ENCODE measurements around the gene ALG1L2.
"Not testable (repeated sequence)": the region's sequence is repeated elsewhere in the genome, so short reads cannot be mapped to it uniquely, and the experiment has no call there.

ALG1L2 gene

DNA sequence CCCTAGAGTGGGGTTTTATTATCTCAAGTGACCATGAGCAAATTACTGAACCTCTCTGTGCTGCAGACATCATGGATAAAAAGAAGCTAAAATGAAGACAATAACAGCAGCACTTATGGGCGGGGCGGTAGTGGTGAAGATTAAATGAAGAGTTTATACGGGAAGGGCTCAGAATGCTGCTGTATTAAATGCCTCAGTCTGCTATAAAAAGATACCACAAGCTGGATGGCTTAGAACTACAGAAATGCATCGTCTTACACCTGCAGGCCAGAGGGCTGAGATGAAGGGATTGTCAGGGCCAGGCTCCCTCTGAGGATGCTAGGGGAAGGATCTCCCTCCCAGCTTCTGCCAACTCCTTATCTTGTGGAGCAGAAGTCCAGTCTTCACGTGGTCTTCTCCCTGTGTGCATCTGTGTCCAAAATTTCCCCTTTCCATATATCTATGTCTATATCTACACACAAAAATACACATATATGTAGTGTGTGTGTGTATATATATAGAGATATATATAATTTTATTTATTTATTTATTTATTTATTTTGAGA is 2.9 kb downstream of the ALG1L2 start:
- H3K27ac Mint-ChIP-seq = no peak overlapping the region
- no peak overlapping the region for H3K4me3 Mint-ChIP-seq
- H3K27me3 Mint-ChIP-seq (ENCODE audit: low read depth) = peaks cover 6% of the 10 kb centered on the region
- H3K9me3 Mint-ChIP-seq = no peaks in the 10 kb centered on the region
- no peaks in the 10 kb centered on the region for H3K36me3 Mint-ChIP-seq (ENCODE audit: low read depth)
- peaks cover 6% of the 10 kb centered on the region for H3K4me1 Mint-ChIP-seq (ENCODE audit: low read depth)

DNA sequence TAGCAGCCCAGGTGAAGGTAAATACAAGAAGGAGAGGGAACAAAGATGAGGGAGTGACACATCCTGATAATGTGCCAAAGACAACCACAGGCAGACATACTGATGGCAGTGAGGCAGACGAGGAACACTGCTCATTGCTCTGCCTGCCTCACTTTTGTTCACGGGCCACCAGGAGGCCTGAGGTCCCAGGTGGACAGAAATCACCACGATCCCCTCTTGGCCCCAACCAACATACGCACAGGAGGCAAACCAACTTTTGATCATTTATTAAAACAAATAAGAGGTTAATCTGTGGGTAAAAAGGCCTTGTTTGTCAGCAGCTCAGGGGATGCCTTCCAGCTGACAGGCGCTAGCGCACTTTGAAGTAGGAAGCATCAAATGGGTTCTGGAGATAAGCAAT is 4.2 kb downstream of the ALG1L2 start:
- Mint-ChIP-seq H3K4me3 (no peak overlapping the region), H3K36me3 (ENCODE audit: low read depth) (no peaks in the 10 kb centered on the region), H3K9me3 (no peaks in the 10 kb centered on the region), H3K4me1 (ENCODE audit: low read depth) (peaks cover 6% of the 10 kb centered on the region), H3K27ac (no peak overlapping the region), H3K27me3 (ENCODE audit: low read depth) (peaks cover 6% of the 10 kb centered on the region)

DNA sequence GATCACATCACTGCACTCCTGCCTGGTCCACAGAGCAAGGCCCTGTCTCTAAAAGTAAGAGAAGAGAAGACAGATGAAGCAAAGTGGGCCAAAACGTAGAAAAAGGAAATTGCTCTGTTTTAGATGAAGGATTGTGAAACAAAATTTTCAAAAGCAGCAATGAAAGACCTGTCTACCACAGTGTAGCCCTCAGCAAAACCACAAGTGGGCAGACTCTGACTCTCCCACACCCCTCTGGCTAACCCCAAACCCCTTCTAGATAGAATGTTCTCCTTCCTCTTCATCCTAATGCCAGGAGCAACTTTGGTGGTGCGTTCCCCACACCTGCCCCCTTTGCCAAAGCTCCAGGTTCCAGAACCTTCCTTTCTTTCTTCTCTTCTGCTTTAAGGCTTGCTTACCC is 5.0 kb downstream of the ALG1L2 start:
- not testable (repeated sequence) for H3K27me3 Mint-ChIP-seq (ENCODE audit: low read depth); H3K27ac Mint-ChIP-seq; H3K4me1 Mint-ChIP-seq (ENCODE audit: low read depth); H3K9me3 Mint-ChIP-seq; H3K36me3 Mint-ChIP-seq (ENCODE audit: low read depth); H3K4me3 Mint-ChIP-seq

DNA sequence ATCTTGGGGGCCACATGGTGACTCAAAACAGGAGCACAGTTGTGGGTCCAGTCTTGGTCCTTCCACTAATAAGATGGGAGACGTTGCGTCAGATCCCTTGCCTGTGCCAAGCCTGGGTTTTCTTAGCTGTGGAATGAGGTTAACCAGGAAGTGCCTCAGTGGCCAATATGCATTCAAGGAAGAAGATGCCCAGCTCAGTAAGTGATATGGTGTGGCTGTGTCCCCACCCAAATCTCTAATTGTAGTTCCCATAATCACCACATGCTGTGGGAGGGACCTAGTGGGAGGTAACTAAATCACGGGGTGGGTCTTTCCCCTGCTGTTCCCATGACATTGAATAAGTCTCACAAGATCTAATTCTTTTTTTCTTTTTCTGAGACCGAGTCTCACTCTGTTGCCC is 6.4 kb downstream of the ALG1L2 start:
- Mint-ChIP-seq H3K27me3 (ENCODE audit: low read depth) (no peaks in the 10 kb centered on the region), H3K4me3 (no peak overlapping the region), H3K9me3 (no peaks in the 10 kb centered on the region), H3K4me1 (ENCODE audit: low read depth) (peaks cover 4% of the 10 kb centered on the region), H3K27ac (no peak overlapping the region), H3K36me3 (ENCODE audit: low read depth) (no peaks in the 10 kb centered on the region)

DNA sequence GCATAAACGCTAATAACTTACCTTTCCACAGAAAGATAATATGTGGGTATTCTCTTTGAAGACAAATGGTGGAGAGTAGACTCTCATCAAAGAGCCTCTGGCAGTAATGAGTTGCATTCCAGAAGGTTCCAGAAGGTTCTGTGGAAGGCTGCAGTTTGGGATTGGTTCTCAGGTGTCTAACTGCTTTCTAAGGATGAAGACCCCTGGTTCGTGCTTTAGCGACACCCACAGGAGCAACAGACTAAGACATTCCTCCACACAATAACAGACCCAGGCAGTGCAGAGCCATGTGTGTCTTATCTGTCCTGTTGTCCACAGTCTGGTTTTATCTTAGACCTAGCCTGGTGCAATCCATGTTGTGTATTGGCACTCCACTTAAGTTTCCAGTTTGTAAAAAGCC is 9.1 kb downstream of the ALG1L2 start:
- not testable (repeated sequence) for H3K36me3 Mint-ChIP-seq (ENCODE audit: low read depth); H3K27me3 Mint-ChIP-seq (ENCODE audit: low read depth); H3K4me3 Mint-ChIP-seq; H3K27ac Mint-ChIP-seq; H3K9me3 Mint-ChIP-seq
- peaks cover 22% of the 10 kb centered on the region for H3K4me1 Mint-ChIP-seq (ENCODE audit: low read depth)

- H3K36me3 Mint-ChIP-seq (ENCODE audit: low read depth) = no peaks in the 10 kb centered on the region
- no peak overlapping the region for H3K4me3 Mint-ChIP-seq
- peaks cover 22% of the 10 kb centered on the region for H3K4me1 Mint-ChIP-seq (ENCODE audit: low read depth)
- H3K27ac Mint-ChIP-seq = no peak overlapping the region
- no peaks in the 10 kb centered on the region for H3K27me3 Mint-ChIP-seq (ENCODE audit: low read depth)
- H3K9me3 Mint-ChIP-seq = no peaks in the 10 kb centered on the region
Measured at GRCh38 chr3:130091958-130092357, 10.3 kb downstream of the ALG1L2 start.

- peak overlapping the region; percentile 75 for H3K27ac Mint-ChIP-seq
- H3K36me3 Mint-ChIP-seq (ENCODE audit: low read depth) = no peaks in the 10 kb centered on the region
- H3K27me3 Mint-ChIP-seq (ENCODE audit: low read depth) = no peaks in the 10 kb centered on the region
- H3K9me3 Mint-ChIP-seq = no peaks in the 10 kb centered on the region
- peak overlapping the region; percentile 23 for H3K4me3 Mint-ChIP-seq
- peaks cover 29% of the 10 kb centered on the region for H3K4me1 Mint-ChIP-seq (ENCODE audit: low read depth)
Measured at GRCh38 chr3:130093741-130094391, 12.2 kb downstream of the ALG1L2 start.

DNA sequence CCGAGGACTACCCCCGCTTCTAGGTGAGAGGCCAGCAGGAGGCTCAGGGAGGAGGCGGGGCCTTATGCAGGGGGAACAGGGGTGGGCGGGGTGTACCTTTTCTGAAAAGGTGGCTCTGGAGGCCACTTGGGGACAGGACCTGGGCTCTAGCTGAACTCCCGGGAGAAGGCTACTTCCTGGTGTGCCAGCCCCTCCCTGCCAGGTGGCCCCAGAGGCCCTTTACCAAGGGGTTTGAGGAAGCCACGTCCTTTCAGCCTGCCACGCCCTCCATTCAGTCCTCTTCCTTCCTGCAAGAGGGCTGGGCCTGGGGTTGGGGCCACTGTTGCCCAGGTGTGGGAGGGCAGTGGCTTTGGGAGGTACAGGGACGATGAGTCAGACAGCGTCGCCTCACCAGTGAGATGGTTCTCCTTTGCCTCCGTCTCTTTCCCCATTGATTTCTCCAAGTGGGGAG is 12.9 kb downstream of the ALG1L2 start:
- H3K4me1 Mint-ChIP-seq (ENCODE audit: low read depth) = peaks cover 29% of the 10 kb centered on the region
- H3K27ac Mint-ChIP-seq = peak overlapping the region; percentile 49
- not testable (repeated sequence) for H3K9me3 Mint-ChIP-seq; H3K27me3 Mint-ChIP-seq (ENCODE audit: low read depth); H3K36me3 Mint-ChIP-seq (ENCODE audit: low read depth)
- peak overlapping the region; percentile 25 for H3K4me3 Mint-ChIP-seq

DNA sequence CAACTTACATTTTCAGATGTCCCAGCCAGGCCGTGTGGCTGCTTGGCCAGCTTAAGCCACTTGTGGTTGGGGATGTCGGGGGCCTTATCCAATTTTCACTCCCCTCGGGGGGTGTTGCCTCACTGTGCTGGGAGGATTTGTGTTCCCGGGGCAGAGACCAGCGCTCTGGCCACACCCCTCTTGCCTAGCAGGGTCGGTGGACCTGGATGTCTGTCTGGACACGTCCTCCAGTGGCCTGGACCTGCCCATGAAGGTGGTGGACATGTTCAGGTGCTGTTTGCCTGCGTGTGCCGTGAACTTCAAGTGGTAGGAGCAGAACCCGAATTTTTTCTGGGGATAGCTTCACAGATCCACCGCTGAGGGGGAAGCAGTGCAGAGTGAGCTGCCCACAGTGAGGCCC is 14.2 kb downstream of the ALG1L2 start:
- H3K27me3 Mint-ChIP-seq (ENCODE audit: low read depth); H3K27ac Mint-ChIP-seq; H3K9me3 Mint-ChIP-seq; H3K36me3 Mint-ChIP-seq (ENCODE audit: low read depth): not testable (repeated sequence)
- H3K4me3 Mint-ChIP-seq = peak overlapping the region; percentile 2
- peaks cover 29% of the 10 kb centered on the region for H3K4me1 Mint-ChIP-seq (ENCODE audit: low read depth)

GRCh38 chr3:130097096-130097495 is 15.5 kb downstream of the ALG1L2 start:
- H3K27ac Mint-ChIP-seq; H3K27me3 Mint-ChIP-seq (ENCODE audit: low read depth); H3K4me3 Mint-ChIP-seq; H3K9me3 Mint-ChIP-seq; H3K36me3 Mint-ChIP-seq (ENCODE audit: low read depth): not testable (repeated sequence)
- H3K4me1 Mint-ChIP-seq (ENCODE audit: low read depth) = peaks cover 29% of the 10 kb centered on the region

DNA sequence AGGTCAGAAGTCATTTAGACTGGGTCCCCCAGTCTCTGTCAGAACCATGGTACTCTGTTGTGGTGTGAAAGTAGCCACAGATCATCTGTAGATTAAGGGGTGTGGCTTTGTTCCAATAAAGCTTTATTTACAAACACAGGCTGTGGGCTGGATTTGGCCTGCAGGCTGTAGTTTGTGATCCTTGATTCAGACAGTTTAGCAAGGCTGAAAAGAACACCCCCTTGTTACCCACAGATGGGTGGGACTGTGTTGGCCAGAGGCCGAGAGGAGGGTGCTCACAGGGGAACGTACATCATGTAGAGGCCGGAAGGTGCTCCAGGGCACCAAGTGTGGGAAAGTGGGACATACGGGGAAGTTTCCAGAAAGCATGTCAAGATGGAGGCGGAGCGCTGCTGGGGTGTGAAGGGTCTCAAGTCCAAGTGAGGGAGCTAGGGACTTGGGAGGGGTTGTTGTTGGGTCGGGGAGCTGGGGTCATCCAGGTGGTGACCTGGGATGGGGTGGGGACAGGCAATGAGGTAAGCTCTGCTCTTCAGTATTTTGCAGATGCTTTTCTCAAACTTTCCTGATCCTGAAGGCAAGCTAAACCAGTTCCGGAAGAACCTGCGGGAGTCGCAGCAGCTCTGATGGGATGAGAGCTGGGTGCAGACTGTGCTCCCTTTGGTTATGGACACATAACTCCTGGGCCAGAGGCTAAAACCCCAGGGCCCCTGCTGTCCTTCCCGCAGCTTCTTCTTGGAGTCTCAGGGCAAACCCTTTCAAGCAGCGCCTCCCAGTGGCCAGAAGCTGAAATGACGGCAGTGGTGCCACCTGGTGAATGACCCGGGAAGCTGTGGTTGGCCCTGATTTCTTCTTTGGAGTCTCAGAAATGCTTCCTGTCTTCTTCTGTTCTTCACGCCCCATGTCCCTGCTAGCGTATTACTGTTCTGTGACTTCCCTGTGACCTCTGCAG is 16.3 kb downstream of the ALG1L2 start:
- H3K27me3 Mint-ChIP-seq (ENCODE audit: low read depth); H3K36me3 Mint-ChIP-seq (ENCODE audit: low read depth); H3K4me3 Mint-ChIP-seq; H3K9me3 Mint-ChIP-seq: not testable (repeated sequence)
- Mint-ChIP-seq H3K4me1 (ENCODE audit: low read depth) (peaks cover 27% of the 10 kb centered on the region), H3K27ac (peak overlapping the region; percentile 11)

DNA sequence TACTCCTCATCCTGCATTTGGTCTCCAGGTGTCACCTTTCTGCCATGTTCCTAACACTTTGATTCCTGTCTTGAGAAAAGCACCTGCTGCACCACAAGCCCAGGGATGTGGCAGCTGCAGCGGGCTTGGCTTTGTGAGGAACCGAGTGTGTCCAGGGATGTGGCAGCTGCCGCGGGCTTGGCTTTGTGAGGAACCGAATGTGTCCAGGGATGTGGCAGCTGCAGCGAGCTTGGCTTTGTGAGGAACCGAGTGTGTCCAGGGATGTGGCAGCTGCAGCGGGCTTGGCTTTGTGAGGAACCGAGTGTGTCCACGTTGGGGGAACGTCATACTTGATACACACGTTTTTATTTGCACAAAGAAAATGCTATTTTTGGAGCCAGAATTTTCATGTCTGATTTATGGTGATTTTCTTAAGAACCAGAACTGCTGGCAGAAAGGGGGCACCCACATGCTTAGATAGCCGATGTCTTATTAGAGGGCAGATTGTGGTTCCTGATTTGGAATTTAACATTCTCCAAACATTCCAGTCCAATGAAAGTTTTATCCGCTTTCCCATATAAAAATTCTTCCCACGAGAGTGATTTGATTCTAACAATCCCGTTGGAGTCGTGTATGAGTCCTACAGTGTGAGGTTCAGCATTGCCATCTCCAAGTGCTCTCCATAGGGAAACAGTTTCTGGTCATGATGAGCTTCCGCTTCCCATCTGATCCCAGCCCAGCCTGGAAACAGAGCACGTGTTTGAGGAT is 17.2 kb downstream of the ALG1L2 start:
- not testable (repeated sequence) for H3K27ac Mint-ChIP-seq; H3K36me3 Mint-ChIP-seq (ENCODE audit: low read depth); H3K9me3 Mint-ChIP-seq; H3K4me3 Mint-ChIP-seq; H3K27me3 Mint-ChIP-seq (ENCODE audit: low read depth)
- peaks cover 18% of the 10 kb centered on the region for H3K4me1 Mint-ChIP-seq (ENCODE audit: low read depth)

DNA sequence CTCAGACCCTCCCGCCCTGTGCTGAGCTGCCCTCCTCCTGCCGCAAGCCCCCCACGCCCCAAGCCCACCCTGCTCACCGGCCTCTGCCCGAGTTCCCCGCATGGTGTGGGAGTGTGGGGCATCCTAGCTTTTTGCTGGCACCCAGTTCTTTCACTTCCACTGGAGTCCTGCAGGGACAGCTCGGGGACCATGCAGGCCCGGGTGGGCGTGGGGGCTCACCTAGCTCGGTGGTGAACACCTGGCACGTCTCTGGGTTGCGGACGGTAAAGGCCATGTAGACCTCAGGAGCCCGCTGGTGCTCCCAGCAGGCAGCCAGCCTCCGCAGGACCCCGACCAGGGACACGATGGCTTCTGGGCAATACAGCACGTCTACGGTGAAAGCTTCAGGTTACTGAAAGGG is 20.9 kb downstream of the ALG1L2 start:
- not testable (repeated sequence) for H3K4me1 Mint-ChIP-seq (ENCODE audit: low read depth); H3K4me3 Mint-ChIP-seq; H3K27me3 Mint-ChIP-seq (ENCODE audit: low read depth); H3K36me3 Mint-ChIP-seq (ENCODE audit: low read depth); H3K27ac Mint-ChIP-seq; H3K9me3 Mint-ChIP-seq

DNA sequence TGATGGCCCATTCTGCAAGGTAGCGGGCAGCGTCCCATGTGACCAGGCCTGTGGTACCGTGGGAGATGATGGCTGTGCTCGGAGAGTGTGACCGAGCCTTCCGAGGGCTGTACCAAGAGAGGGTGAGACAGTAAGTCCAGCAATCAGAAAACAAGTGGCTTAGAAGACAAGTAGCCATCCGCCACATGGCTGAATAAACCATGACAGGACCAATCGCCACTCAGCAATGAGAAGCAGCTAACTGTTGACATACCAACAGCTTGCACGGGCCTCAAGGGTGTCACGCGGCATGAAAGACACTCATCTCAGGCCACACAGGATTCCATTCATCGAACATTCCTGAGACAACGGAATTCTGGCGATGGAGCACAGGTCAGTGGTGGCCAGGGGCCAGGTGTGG is 22.6 kb downstream of the ALG1L2 start:
- H3K27me3 Mint-ChIP-seq (ENCODE audit: low read depth); H3K4me3 Mint-ChIP-seq; H3K36me3 Mint-ChIP-seq (ENCODE audit: low read depth): not testable (repeated sequence)

More for the DNA sequence above, 22.6 kb downstream of the ALG1L2 start:
- H3K9me3 Mint-ChIP-seq; H3K27ac Mint-ChIP-seq; H3K4me1 Mint-ChIP-seq (ENCODE audit: low read depth): not testable (repeated sequence)

All from T-helper 1 cell treated with Interleukin-12 subunit alpha and Interleukin-12 subunit beta and Interleukin-4 antibody, amounts not matched to agents 30 μg/mL and 1 μg/mL, for 36 hours (primary cell).